CD4-positive, alpha-beta T cell (primary cell): ENCODE data around the gene FBXO45. TPM values are rescaled to one million over a fixed set of nuclear protein-coding genes. Genes with fewer than 3 reads are reported as not detected.
"Not testable (repeated sequence)": the region's sequence is repeated elsewhere in the genome, so short reads cannot be mapped to it uniquely, and the experiment has no call there.

Experiments used
- ATAC-seq: fragments of 200-7000 bp; cut with Tn5 transposase; one replicate; pipeline ENCODE4 v1.10.0; 2022; ENCODE audit warnings: mild to moderate bottlenecking; ENCODE audit not compliant: poor library complexity
- CTCF ChIA-PET: fragments of 350-600 bp; sonication (Branson Sonifier 250); formaldehyde crosslinking; loops from one replicate; lab custom pipeline; 2021; ENCODE audit warnings: antibody characterized with exemption, inconsistent platforms; lab: Charles Lee
- POLR2A ChIA-PET: fragments of 350-600 bp; sonication (Branson Sonifier 250); formaldehyde crosslinking; loops from one replicate; lab custom pipeline; 2021; ENCODE audit warnings: antibody characterized with exemption, inconsistent platforms; lab: Charles Lee
- DNase-seq, 14 experiments: peaks; one replicate each; pipeline ENCODE4 v3.0.0-alpha.2; 2013 to 2020; ENCODE audit warnings: mixed read lengths in 2 of 14
- H3K27ac ChIP-seq, 2 donors: one replicate each; pipeline versions ENCODE4 v1.5.1 to v1.7.0; 2013; ENCODE audit warnings: low read length in 2 of 2, low read depth in 1 of 2, mild to moderate bottlenecking in 1 of 2
- H3K27me3 ChIP-seq, 2 experiments: 1 replicate in 1 of 2; 2 replicates in 1 of 2; pipeline versions ENCODE4 v1.6.1 to v1.7.0; 2013; ENCODE audit warnings: low read length in 2 of 2, control low read depth in 1 of 2, mild to moderate bottlenecking in 1 of 2, moderate library complexity in 1 of 2; ENCODE audit not compliant: insufficient read depth in 2 of 2, control insufficient read depth in 1 of 2
- H3K36me3 ChIP-seq: one replicate; pipeline ENCODE4 v1.6.1; 2013; ENCODE audit warnings: low read length, control low read depth; ENCODE audit not compliant: insufficient read depth
- H3K4me1 ChIP-seq: one replicate; pipeline ENCODE4 v1.6.1; 2013; ENCODE audit warnings: low read length, control low read depth; ENCODE audit not compliant: insufficient read depth
- H3K4me3 ChIP-seq: one replicate; pipeline ENCODE4 v1.5.1; 2013; ENCODE audit warnings: mild to moderate bottlenecking, low read length, moderate library complexity
- H3K9me3 ChIP-seq, 2 experiments: 1 replicate in 1 of 2; 2 replicates in 1 of 2; pipeline versions ENCODE4 v1.6.1 to v1.7.0; 2013; ENCODE audit warnings: low read length in 2 of 2, mild to moderate bottlenecking in 2 of 2, control low read depth in 1 of 2, moderate library complexity in 1 of 2; ENCODE audit not compliant: control insufficient read depth in 1 of 2, insufficient read depth in 1 of 2
- H3K27ac Mint-ChIP-seq: one replicate; pipeline ENCODE4 v1.8.0; 2020; ENCODE audit warnings: mixed read lengths
- H3K27me3 Mint-ChIP-seq: one replicate; pipeline ENCODE4 v1.8.0; 2021; ENCODE audit warnings: mixed read lengths
- H3K36me3 Mint-ChIP-seq: one replicate; pipeline ENCODE4 v1.8.0; 2021; ENCODE audit warnings: low read depth, mixed read lengths
- H3K4me1 Mint-ChIP-seq: one replicate; pipeline ENCODE4 v1.8.0; 2021; ENCODE audit warnings: low read depth, mixed read lengths
- H3K4me3 Mint-ChIP-seq: one replicate; pipeline ENCODE4 v1.8.0; 2020; ENCODE audit warnings: mild to moderate bottlenecking, mixed read lengths
- H3K9me3 Mint-ChIP-seq: one replicate; pipeline ENCODE4 v1.8.0; 2020; ENCODE audit warnings: mixed read lengths
- intact Hi-C, 2 experiments: fragments of 100-400 bp; cut with DNase I in 1 of 2; cut with micrococcal nuclease in 1 of 2; formaldehyde crosslinking; loops; one replicate each; pipeline versions ENCODE4 v1.15.1 to v1.9.0; 2023 to 2025; cut with DNase I, micrococcal nuclease
- total RNA-seq, 174 experiments: library from RNA in 2 of 174; stranded (reverse) in 2 of 174; gene quantifications; one replicate each; pipeline ENCODE4 v1.2.3 and lab custom pipeline; 2021 to 2026
- TF ChIP-seq, protein P1 (sequence below): fragments of 200-600 bp; IDR thresholded peaks from one replicate; pipeline ENCODE4 v1.8.0; 2022; ENCODE audit warnings: antibody characterized with exemption, mild to moderate bottlenecking

FBXO45 gene
- total RNA-seq, 2 experiments from 2014 or later, result 5.4 to 6.0 TPM

DNA sequence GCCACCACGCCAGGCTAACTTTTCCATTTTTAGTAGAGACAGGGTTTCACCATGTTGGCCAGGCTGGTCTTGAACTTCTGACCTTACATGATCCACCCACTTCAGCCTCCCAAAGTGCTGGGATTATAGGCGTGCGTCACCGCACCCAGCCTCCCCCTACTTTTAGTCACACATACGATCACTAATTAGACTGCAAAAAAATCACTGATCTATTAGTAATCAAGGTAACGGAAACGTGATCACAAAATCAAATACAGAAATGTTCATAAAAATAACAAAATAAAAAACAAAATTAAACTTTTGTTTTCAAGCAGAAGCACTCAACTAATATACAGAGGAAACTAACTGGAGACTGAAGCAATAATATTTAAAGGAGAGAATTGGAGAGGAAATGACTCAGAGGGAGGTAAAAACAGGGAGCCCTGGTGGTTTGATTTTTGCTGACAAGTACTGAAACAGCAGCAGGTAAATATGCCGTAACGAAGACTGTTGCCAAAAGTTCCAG, 4.7 kb upstream of the FBXO45 start:
- TF ChIP-seq, protein P1, sequence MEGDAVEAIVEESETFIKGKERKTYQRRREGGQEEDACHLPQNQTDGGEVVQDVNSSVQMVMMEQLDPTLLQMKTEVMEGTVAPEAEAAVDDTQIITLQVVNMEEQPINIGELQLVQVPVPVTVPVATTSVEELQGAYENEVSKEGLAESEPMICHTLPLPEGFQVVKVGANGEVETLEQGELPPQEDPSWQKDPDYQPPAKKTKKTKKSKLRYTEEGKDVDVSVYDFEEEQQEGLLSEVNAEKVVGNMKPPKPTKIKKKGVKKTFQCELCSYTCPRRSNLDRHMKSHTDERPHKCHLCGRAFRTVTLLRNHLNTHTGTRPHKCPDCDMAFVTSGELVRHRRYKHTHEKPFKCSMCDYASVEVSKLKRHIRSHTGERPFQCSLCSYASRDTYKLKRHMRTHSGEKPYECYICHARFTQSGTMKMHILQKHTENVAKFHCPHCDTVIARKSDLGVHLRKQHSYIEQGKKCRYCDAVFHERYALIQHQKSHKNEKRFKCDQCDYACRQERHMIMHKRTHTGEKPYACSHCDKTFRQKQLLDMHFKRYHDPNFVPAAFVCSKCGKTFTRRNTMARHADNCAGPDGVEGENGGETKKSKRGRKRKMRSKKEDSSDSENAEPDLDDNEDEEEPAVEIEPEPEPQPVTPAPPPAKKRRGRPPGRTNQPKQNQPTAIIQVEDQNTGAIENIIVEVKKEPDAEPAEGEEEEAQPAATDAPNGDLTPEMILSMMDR, result no peak
- Mint-ChIP-seq H3K9me3 (no peaks in the 10 kb centered on the region), H3K27ac (peak overlapping the region; percentile 88), H3K36me3 (peaks cover 63% of the 10 kb centered on the region), H3K4me1 (peaks cover 62% of the 10 kb centered on the region), H3K27me3 (no peaks in the 10 kb centered on the region), H3K4me3 (peak overlapping the region; percentile 81)
- intact Hi-C loops, result no loop called here
- ATAC-seq (no peak), DNase-seq (peak in 8 of 14 experiments; percentile 5 to 78 (median 36))
- peak overlapping the region in 1 of 2 donors; percentile 71 for H3K27ac ChIP-seq
- peak overlapping the region; percentile 22 for H3K4me3 ChIP-seq
- no peaks in the 10 kb centered on the region for H3K9me3 ChIP-seq
- peaks cover 28% of the 10 kb centered on the region for H3K36me3 ChIP-seq
- H3K4me1 ChIP-seq, result peaks cover 32% of the 10 kb centered on the region
- POLR2A ChIA-PET, result interaction anchor here (0.8 kb wide), 1 partner anchor 34 kb away, joined by 3 read pairs; no protein-coding TSS in a partner anchor
- CTCF ChIA-PET, result no interaction called here
- no peaks in the 10 kb centered on the region for H3K27me3 ChIP-seq

DNA sequence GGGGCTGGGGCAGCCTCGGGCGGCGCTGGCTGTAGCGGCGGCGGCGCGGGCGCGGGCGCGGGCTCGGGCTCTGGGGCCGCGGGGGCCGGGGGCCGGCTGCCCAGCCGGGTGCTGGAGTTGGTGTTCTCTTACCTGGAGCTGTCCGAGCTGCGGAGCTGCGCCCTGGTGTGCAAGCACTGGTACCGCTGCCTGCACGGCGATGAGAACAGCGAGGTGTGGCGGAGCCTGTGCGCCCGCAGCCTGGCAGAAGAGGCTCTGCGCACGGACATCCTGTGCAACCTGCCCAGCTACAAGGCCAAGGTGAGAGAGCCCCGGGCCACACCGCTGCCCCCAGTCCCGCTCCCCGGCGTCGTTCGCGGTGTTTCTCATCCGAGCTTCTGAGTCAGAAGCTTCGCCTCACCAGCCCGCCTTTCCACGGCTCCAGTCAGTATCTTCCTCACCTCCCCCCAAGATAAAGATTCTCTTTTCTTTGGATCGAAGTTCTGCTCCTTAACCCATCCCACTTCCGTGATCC, 600 bp downstream of the FBXO45 start:
- TF ChIP-seq, protein P1, result no peak
- Mint-ChIP-seq H3K4me1 (peaks cover 41% of the 10 kb centered on the region), H3K27me3 (no peaks in the 10 kb centered on the region), H3K4me3 (peak overlapping the region; percentile 94), H3K9me3 (no peaks in the 10 kb centered on the region), H3K36me3 (peaks cover 35% of the 10 kb centered on the region), H3K27ac (peak overlapping the region; percentile 88)
- DNase-seq, result peak; percentile 25 to 82 (median 46)
- Histone ChIP-seq H3K27me3 (no peaks in the 10 kb centered on the region), H3K9me3 (no peaks in the 10 kb centered on the region), H3K27ac (peak overlapping the region; percentile 40 to 67), H3K36me3 (peaks cover 10% of the 10 kb centered on the region), H3K4me1 (peaks cover 42% of the 10 kb centered on the region), H3K4me3 (peak overlapping the region; percentile 76)
- intact Hi-C loops, result loop anchor here (1.0 to 5.0 kb wide), 4 partner anchors 42 to 298 kb away; partner anchors contain the start of genes RNF168 (in 2 of the 2), CEP19 (in 1 of the 2), PIGX (in 1 of the 2) and SENP5 (in 1 of the 2)
- CTCF ChIA-PET, result interaction anchor here (1.1 to 2.0 kb wide), 3 partner anchors 40 to 373 kb away, joined by 6 to 7 read pairs (median 6); partner anchors contain the start of genes NCBP2 and PAK2
- POLR2A ChIA-PET, result interaction anchor here (0.5 to 2.6 kb wide), 24 partner anchors 8 to 460 kb away, joined by 3 to 27 read pairs (median 6); partner anchors contain the start of genes CEP19, DYNLT2B, MELTF and NCBP2
- peak; percentile 47 for ATAC-seq

DNA sequence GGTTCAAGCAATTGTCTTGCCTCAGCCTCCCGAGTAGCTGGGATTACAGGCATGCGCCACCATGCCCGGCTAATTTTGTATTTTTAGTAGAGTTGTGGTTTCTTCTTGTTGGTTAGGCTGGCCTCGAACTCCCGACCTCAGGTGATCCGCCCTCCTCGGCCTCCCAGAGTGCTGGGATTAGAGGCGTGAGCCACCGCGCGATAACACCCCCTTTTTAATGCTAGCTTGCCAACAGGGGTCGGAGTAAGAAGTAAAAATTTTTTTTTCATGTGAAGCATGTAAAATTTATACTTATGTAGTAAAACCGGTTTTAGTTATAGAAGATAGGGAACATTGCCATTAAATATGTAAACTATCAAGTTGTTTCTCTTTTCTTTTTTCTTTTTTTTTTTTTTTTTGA, 1.9 kb downstream of the FBXO45 start:
- H3K27ac Mint-ChIP-seq, H3K27me3 Mint-ChIP-seq, H3K27me3 ChIP-seq, CTCF ChIA-PET, H3K27ac ChIP-seq, H3K9me3 ChIP-seq, intact Hi-C loops, H3K4me3 ChIP-seq, ATAC-seq, H3K9me3 Mint-ChIP-seq, DNase-seq: not testable (repeated sequence)
- Histone ChIP-seq H3K36me3 (peaks cover 10% of the 10 kb centered on the region), H3K4me1 (peaks cover 39% of the 10 kb centered on the region)
- peak overlapping the region; percentile 94 for H3K4me3 Mint-ChIP-seq
- H3K36me3 Mint-ChIP-seq, result peaks cover 33% of the 10 kb centered on the region
- H3K4me1 Mint-ChIP-seq, result peaks cover 38% of the 10 kb centered on the region
- POLR2A ChIA-PET, result interaction anchor here (1.2 kb wide), 1 partner anchor 29 kb away, joined by 3 read pairs; no protein-coding TSS in a partner anchor
